Head of caudate nucleus (tissue), 42 donors: ENCODE results near the gene FGGY.
"Not testable (repeated sequence)": the region's sequence is repeated elsewhere in the genome, so short reads cannot be mapped to it uniquely, and the experiment has no call there.

Experiments used
- DNase-seq, 42 donors: peaks; one replicate each; pipeline versions ENCODE4 v3.0.0 to v3.0.0-alpha.2; 2020 to 2021; ENCODE audit warnings: mixed read lengths in 7 of 42
- intact Hi-C: fragments of 100-400 bp; cut with DNase I; formaldehyde crosslinking; loops from one replicate; pipeline ENCODE4 v1.15.0; 2022

Gene FGGY

GRCh38 chr1:59692591-59692990 lies 395.7 kb downstream of the FGGY start:
- intact Hi-C loops, result loop anchor here (10.0 kb wide), 1 partner anchor 398 kb away; the partner anchor contains the start of gene FGGY
- no peak for DNase-seq

GRCh38 chr1:59693406-59693805 lies 396.5 kb downstream of the FGGY start:
- no peak for DNase-seq
- intact Hi-C loops, result loop anchor here (10.0 kb wide), 1 partner anchor 399 kb away; the partner anchor contains the start of gene FGGY

DNA sequence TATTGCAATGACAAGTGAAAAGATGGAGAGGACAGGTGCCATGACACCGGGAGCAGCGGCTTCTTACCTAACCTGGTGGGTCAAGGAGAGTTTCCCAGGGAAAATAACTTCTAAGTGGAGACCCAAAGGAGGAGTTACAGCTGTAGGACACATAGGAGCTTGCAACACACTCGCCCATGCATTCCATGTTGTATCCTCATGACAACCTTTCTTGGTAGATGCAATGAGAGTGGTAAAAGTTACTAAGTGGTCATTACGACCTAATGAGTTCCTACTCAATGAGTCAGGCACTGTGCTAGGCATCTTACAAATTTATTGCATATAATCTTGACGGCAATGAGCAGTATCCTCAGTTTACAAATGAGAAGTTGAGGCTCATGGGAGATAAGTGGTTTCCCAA lies 398.4 kb downstream of the FGGY start:
- intact Hi-C loops, result loop anchor here (10.0 kb wide), 1 partner anchor 400 kb away; the partner anchor contains the start of gene FGGY
- DNase-seq, result no peak

- intact Hi-C loops, result loop anchor here (10.0 kb wide), 1 partner anchor 402 kb away; the partner anchor contains the start of gene FGGY
These were observed 399.7 kb downstream of the FGGY start for GRCh38 chr1:59696421-59697115.

GRCh38 chr1:59697150-59697800 lies 400.4 kb downstream of the FGGY start:
- intact Hi-C loops, result loop anchor here (10.0 kb wide), 1 partner anchor 402 kb away; the partner anchor contains the start of gene FGGY
- no peak for DNase-seq

More at GRCh38 chr1:59696421-59697115, 399.7 kb downstream of the FGGY start:
- DNase-seq, result no peak

- intact Hi-C loops, result loop anchor here (10.0 kb wide), 1 partner anchor 404 kb away; the partner anchor contains the start of gene FGGY
- DNase-seq, result no peak
These were observed 401.5 kb downstream of the FGGY start for GRCh38 chr1:59698386-59698785.

GRCh38 chr1:59699227-59699847 lies 402.4 kb downstream of the FGGY start:
- DNase-seq, result peak in 24 of 42 donors; percentile 5 to 72 (median 33)
- intact Hi-C loops, result loop anchor here (10.0 kb wide), 1 partner anchor 405 kb away; the partner anchor contains the start of gene FGGY

DNA sequence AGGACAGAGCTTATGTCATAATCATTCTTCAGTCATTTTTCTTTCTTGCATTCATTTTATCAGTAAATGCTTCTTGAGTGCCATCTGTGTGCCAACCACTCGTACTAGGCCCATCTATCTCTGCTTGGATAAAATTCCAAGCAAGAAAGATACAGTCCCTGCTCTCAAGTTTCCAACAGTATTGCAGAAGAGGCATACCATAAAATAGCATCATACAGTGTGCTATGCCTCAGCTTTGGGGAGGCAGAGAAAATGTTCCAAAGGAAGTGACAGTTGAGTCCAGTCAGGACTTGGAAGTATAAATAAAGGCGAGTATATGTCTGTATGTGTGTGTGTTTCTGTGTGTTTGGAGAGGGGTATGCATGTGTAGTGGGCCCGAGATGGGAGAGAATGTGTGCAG lies 404.5 kb downstream of the FGGY start:
- intact Hi-C loops, result loop anchor here (10.0 kb wide), 2 partner anchors 917 to 967 kb away; partner anchors contain the start of gene JUN
- DNase-seq, result no peak

GRCh38 chr1:59703226-59703917 lies 406.5 kb downstream of the FGGY start:
- DNase-seq, result no peak
- intact Hi-C loops, result loop anchor here (2.0 to 10.0 kb wide), 3 partner anchors 55 to 969 kb away; partner anchors contain the start of gene JUN

DNA sequence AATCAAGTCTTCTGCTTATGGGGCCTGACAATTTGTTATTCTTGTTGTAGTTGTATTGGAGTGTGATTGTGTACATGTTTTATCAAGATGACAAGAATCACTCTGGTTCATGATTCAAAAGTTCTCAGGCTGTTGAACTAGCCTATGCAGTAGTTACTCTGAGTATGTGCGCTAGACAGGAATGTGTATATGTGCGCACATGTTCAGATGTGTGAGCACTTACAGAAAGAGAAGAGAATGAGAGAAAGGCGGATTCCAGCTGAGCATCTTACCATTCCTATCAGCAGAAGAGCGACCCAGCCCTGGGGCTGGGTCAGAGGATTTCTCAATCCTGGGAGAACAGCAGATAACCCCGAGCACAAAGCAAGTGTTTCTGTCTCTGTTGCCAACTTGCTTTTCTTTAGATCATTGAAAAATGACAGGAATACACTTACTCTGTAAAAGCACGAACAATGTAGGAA lies 407.1 kb downstream of the FGGY start:
- no peak for DNase-seq
- intact Hi-C loops, result loop anchor here (2.0 to 10.0 kb wide), 3 partner anchors 55 to 969 kb away; partner anchors contain the start of gene JUN

DNA sequence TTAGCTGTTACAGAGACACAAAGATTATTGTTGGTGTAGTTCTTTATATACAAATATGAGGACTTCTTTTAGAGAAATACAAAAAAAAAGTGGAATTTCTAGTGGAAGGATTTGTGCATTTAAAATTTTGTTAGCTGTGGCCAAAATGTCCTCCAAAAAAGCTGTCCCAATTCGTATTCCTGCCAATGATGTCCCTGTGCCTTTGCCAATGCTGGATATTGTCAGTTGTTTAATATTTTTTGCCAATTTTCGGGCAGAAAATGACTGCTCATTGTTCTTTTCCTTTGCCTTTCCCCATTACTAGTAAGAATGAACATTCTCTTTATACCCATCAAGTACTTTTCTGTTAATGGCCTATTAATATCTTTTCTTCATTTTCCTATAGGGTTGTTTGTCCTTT lies 407.8 kb downstream of the FGGY start:
- intact Hi-C loops, result loop anchor here (10.0 kb wide), 2 partner anchors 920 to 970 kb away; partner anchors contain the start of gene JUN
- DNase-seq, result peak in 1 of 42 donors; percentile 9

- no peak for DNase-seq
- intact Hi-C loops, result loop anchor here (10.0 kb wide), 2 partner anchors 921 to 971 kb away; partner anchors contain the start of gene JUN
These were observed 408.8 kb downstream of the FGGY start for GRCh38 chr1:59705466-59706302.

- intact Hi-C loops, result loop anchor here (10.0 kb wide), 2 partner anchors 921 to 971 kb away; partner anchors contain the start of gene JUN
- DNase-seq, result no peak
These were observed 409.4 kb downstream of the FGGY start for GRCh38 chr1:59706303-59706599.

- intact Hi-C loops, result loop anchor here (10.0 kb wide), 2 partner anchors 922 to 972 kb away; partner anchors contain the start of gene JUN
- peak in 30 of 42 donors; percentile 12 to 84 (median 43) for DNase-seq
These were observed 410.4 kb downstream of the FGGY start for GRCh38 chr1:59707178-59707791.

- intact Hi-C loops, result loop anchor here (10.0 kb wide), 2 partner anchors 925 to 975 kb away; partner anchors contain the start of gene JUN
- no peak for DNase-seq
These were observed 412.4 kb downstream of the FGGY start for GRCh38 chr1:59709333-59709732.

- intact Hi-C loops, DNase-seq: not testable (repeated sequence)
These were observed 414.0 kb downstream of the FGGY start for GRCh38 chr1:59710920-59711319.

GRCh38 chr1:59714219-59714618 lies 417.3 kb downstream of the FGGY start:
- intact Hi-C loops, result no loop called here
- no peak for DNase-seq
